ENCODE data around the gene GALNT18.

DNA sequence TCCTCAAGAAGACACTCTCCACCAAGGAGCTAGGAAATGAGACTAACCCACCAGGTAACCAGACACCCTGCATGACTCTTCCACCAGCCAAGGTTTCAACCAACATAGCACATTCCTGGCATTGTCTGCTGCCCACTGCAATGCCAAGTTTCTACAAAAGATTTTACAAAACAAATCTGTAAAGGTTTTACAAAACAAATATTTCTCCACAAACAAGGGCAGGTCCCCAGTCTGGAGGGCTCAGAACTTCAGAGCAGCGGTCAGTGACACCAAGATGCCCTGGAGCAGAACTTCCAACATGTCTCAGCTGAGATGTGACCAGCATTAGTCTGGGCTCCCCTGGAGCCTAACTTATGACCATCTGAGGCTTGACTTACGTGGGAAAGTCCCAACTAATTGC lies 14.0 kb downstream of the GALNT18 start:
- no peak for TF ChIP-seq CTCF (IDR thresholded peaks at IDR 0.05)
- no peak for TF ChIP-seq POLR2A (IDR thresholded peaks at IDR 0.05)

All from body of pancreas (tissue), 4 donors.